ENCODE data around the gene PIGQ. TPM values are rescaled to one million over a fixed set of nuclear protein-coding genes. Genes with fewer than 3 reads are reported as not detected.

The PIGQ gene
- total and polyA plus RNA-seq, 2 of the 8 experiments (the other 6 are each of a cell fraction or from before 2014, with no cell fraction given) = 36.0 to 49.2 TPM

GRCh38 chr16:554640-555365 lies 15.0 kb upstream of the PIGQ start (continued):
- TF ChIP-seq CHD7 (IDR thresholded peaks at IDR 0.05; ENCODE audit: insufficient replicate concordance, low read length) (no peak), ASH2L (IDR thresholded peaks at IDR 0.05; ENCODE audit: low read length) (no peak), RAD21 (IDR thresholded peaks at IDR 0.05 in 1 of 2, conservative IDR thresholded peaks at IDR 0.05 in 1 of 2; ENCODE audit: low read depth in 2 of 2, low read length in 2 of 2) (no peak), EGR1 (IDR thresholded peaks at IDR 0.05; ENCODE audit: borderline replicate concordance, low read depth, low read length) (no peak), GTF2F1 (IDR thresholded peaks at IDR 0.05; ENCODE audit: borderline replicate concordance, low read depth, low read length) (no peak), HDAC2 (IDR thresholded peaks at IDR 0.05; ENCODE audit: borderline replicate concordance in 1 of 2, low read depth in 2 of 2, low read length in 2 of 2) (no peak), EP300 (IDR thresholded peaks at IDR 0.05; ENCODE audit: borderline replicate concordance in 1 of 2, low read depth in 2 of 2, low read length in 2 of 2) (no peak), CEBPB (IDR thresholded peaks at IDR 0.05; ENCODE audit: low read depth, low read length) (no peak), CHD1 (IDR thresholded peaks at IDR 0.05; ENCODE audit: low read depth, low read length) (no peak), SIX5 (IDR thresholded peaks at IDR 0.05; ENCODE audit: low read depth, low read length) (no peak)

Data from H1 (cell line).